Activated gamma-delta T cell treated with Interleukin-2 at 50 U/mL for 16 hours (primary cell): ENCODE data around the gene VASP.

ENCODE experiments used
- DNase-seq: peaks from one replicate; pipeline ENCODE4 v3.0.0-alpha.2; 2020

The VASP gene

DNA sequence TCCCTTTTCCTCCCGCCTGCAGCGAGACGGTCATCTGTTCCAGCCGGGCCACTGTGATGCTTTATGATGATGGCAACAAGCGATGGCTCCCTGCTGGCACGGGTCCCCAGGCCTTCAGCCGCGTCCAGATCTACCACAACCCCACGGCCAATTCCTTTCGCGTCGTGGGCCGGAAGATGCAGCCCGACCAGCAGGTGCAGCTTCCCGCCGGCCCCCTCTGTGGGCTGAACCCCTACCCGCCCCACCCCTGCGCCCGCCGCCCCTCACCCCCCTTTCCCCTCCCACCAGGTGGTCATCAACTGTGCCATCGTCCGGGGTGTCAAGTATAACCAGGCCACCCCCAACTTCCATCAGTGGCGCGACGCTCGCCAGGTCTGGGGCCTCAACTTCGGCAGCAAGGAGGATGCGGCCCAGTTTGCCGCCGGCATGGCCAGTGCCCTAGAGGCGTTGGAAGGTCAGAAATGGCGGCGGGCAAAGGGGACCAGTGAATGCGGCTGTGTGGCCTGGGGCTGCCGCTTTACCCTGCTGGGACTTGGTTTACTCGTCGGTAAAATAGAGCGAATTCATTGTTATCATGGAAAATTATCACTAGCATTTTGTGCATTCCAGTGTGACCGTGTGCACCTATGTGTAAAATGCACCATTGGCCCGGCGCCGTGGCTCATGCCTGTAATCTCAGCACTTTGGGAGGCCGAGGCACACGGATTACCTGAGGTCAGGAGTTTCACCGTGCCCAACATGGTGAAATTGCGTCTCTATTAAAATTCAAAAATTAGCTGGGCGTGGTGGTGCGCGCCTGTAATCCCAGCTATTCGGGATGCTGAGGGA lies 10.6 kb downstream of the VASP start:
- no peak for DNase-seq

DNA sequence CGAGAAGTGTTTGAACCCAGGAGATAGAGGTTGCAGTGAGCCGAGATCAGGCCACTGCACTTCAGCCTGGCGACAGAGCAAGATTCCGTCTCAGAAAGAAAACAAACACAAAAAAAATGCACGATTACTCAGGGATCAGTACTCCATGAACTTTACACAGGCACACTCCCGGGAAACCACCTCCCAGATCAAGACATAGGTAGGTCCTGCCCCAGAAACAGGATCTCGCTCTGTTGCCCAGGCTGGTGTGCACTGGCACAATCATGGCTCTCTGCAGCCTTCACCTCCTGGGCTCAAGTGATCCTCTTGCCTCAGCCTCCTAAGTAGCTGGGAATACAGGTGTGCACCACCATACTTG lies 11.2 kb downstream of the VASP start:
- no peak for DNase-seq

DNA sequence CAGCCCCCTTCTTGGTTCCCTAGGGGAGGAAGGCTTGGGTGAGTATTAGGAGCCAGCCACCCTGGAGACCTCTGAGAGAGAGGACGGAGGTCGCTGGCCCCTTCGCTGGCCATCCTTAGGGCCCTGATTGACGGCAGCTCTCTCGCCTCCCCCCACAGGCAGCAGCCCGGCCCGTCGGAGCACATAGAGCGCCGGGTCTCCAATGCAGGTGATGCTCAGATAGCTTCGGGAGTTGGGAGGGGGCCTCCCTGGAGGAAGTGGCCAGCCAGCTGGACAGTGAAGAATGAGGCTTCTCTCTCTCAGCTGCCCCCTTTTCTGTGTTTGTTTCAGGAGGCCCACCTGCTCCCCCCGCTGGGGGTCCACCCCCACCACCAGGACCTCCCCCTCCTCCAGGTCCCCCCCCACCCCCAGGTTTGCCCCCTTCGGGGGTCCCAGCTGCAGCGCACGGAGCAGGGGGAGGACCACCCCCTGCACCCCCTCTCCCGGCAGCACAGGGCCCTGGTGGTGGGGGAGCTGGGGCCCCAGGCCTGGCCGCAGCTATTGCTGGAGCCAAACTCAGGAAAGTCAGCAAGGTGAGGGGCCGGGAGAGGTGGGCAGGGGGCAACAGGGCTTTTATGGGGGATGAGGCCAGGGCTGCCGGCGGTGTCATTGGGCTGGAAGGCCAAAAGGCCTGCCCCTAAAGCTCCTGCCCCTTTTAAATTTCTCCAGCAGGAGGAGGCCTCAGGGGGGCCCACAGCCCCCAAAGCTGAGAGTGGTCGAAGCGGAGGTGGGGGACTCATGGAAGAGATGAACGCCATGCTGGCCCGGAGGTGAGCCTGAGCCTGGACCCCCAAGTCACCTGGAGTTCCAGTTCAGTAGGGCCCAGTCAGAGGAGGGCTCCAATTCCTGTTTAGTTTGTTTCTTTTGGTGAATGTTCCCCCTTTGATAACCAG lies 15.0 kb downstream of the VASP start:
- DNase-seq: no peak

DNA sequence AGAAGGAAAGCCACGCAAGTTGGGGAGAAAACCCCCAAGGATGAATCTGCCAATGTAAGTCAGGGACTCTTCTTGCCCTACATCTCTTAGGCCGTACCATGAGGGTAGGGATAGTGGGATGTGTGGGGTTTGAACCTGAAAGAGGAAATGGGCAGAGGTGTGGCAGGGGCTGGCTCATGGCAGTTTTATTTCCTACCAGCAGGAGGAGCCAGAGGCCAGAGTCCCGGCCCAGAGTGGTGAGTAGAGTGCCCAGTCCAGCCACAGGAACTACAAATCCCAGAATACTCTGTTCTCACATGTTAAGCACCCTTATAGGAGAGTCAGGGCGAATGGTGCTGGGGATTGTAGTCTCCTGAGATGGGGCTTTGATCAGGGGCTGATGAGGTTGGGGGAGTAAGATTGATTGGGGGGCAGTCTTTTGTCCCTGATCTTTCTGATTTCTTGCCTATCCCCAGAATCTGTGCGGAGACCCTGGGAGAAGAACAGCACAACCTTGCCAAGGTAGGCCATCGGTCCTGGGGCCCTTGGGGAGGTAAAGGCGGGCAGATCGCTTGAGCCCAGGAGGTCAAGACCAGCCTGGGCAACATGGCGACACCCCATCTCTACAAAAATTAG lies 16.5 kb downstream of the VASP start:
- DNase-seq: peak; percentile 58

DNA sequence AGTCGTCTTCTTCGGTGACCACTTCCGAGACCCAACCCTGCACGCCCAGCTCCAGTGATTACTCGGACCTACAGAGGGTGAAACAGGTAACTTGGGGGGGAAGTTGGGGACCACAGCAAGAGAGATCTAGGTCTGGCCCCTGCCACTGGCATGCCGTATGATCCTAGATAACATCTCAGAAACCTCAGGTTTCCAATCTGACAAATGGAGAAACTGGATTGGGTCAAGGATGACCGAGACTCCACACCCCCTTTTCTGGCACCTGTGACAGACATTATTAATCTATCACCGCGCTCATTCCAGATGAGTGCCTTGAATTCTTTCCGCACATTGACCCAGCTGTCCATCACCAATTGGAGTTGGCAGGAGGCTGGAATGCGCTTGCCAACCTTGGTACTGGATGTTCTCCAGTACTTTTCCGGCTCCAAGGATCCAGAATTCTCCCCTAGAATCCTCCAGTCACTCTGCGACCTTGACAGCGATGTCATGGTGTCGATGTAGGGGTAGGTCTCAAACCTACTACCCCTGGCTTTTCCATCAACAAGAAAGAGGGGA lies 17.4 kb downstream of the VASP start:
- DNase-seq: no peak

DNA sequence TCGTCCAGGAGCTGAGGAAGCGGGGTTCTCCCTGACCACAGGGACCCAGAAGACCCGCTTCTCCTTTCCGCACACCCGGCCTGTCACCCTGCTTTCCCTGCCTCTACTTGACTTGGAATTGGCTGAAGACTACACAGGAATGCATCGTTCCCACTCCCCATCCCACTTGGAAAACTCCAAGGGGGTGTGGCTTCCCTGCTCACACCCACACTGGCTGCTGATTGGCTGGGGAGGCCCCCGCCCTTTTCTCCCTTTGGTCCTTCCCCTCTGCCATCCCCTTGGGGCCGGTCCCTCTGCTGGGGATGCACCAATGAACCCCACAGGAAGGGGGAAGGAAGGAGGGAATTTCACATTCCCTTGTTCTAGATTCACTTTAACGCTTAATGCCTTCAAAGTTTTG lies 18.9 kb downstream of the VASP start:
- DNase-seq: no peak

DNA sequence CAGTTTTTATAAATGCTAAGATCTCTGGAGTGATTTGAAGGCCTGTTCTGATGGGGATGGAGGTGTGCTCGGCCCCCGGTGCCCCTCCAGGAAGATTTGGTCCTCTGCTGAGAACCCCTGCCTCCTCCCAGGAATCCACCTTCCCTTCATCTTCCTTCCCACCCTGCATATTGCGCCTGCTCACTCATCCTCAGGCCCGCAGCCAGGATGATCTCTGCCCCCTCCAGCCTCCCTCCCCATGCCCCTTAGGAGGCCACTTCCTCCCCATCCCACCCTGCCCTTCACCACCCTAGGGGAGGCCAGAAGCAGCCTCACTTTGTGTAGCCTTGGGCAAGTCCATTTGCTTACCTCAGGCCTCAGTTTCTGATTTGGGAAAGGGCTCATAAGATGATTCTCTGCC lies 19.7 kb downstream of the VASP start:
- no peak for DNase-seq

DNA sequence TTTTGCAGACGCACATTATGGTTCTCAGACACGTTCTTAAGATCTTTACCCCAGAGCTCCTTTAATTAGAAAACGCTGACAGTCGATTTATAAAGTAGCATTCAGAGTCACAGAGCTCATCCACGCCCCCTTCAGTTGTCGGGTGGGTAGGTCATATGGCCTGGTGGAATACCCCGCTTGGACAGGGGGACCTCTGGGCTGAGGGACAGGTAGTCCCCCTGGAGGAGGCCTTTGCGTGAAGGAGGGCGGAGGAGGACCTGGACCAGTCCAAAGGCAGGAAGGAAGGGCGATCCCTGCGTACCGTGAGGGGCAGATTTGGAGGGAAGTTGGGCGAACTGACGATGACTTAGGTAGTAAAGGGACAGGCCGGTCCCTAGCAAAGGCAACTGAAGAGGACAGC lies 20.5 kb downstream of the VASP start:
- no peak for DNase-seq

DNA sequence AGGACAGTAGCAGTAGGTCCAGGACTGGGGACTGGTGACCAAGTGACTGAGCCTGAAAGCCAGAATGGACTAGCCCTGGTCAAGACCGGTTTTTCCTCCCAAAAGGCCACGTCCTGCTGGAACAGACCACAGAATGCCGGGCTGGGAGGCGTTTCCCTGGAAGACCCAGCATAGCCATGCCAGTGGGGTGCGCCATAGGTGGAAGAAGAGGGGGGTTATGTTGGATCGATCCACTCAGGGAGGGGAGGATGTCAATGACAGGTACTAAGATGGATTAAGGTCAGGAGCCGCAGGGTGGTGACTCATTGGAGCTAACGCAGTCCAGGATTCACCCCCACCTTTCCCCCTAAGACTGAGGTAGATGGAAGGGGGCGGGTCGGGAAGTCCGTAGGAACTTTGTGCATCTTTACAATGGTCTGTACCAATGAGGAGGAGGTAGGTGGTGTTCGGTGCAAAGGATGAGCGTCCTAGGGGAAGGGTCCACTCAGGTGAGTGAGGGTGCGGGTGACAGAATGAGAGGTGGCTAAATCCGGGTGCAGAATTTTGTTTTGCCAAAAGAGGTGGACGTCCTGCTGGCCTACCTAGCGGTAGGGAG lies 21.0 kb downstream of the VASP start:
- no peak for DNase-seq

DNA sequence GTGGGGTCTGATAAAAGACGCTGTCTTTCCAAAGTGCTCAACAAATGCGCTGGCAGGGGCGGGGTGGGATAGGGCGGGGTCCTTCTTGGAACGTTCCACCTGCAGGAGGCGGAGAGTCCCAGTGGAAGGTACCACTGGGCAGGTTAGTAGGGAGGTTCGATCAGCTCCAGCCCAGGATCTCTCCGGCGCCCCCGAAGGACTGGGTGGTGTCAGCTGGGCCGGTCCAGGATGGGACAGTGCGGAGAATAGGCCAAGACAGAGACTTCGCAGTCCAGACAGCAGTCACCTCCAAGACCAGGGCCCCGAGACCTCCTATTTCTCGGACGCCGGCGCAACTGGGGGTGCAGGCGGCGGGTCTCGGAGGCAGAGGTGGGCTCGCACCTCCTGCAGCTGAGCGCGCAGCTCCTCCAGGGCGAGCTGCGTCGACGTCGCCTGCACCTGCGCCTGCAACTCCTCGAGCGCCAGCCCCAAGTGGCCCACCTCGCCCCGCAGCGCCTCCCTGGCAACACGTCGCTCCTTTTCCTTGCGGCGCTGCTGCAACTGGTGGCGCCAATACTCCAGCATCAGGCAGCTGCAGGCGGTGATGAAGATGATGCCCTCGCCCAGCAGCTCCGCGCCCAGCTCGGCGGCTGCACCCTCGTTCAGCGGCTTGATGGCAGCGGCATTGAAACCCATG lies 21.6 kb downstream of the VASP start:
- DNase-seq: no peak

DNA sequence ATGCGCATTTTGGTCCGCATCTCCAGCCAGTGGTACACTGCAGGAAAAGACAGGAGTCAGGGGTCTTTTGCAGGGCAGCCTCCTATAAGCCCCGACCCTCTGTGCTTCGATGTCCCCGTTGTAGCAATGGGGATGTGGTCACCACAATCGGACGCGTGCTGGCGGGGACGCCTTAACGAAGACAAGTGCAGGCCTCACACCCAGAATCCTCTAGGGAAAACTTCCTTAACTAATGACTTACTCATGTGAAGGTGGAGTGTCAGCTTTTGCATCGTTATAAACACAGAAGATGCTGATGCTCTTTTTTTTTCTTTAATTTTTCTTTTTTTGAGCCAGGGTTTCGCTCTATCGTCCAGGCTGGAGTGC lies 22.1 kb downstream of the VASP start:
- DNase-seq: no peak

DNA sequence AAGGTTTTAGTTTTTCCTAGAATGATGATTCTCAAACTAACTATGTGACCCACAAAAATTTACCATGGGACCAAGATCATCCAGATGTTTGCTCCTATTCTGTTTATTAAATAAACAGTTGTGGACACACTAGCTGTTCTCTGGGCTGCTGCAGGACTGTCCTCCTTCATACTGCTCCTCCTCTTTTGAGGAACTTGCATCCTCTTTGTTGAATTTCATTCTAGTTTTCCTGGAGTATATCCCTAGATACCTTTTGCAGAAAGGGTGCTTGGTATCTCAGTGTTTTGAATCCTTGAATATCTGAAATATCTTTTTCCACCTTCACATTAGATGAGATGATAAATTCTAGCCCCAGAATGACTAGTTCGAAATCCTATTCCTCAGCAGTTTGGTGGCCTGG lies 24.1 kb downstream of the VASP start:
- no peak for DNase-seq

DNA sequence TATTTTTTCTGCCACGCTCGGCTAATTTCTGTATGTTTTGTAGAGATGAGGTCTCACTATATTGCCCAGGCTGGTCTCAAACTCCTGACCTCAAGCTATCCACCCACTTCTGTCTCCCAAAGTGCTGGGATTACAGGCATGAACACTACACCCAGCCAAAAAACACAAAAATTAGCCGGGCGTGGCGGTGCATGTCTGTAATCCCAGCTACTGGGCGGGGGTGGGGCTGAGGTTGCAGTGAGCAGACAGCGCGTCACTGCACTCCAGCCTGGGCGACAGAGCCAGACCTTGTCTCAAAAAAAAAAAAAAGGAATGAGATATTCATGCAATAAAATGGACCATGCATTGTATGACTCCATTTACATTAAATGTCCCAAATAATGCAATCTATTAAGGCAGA lies 32.2 kb downstream of the VASP start:
- no peak for DNase-seq

DNA sequence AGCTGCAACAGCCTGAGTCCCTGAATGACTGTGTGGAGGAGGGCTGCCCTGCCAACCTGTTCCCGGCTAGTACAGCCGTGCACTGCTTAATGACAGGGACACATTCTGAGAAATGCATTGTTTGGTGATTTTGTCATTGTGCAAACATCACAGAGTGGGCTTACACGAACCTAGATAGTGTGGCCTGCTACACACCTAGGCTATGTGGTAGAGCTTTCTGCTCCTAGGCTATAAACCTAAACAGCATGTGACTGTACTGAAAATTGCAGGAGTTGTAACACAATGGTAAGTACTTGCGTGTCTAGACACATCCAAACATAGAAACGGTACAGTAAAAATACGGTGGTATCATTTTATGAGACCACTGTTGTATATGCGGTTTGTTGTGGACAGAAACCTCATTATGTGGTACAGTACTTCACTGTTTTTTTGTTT lies 35.0 kb downstream of the VASP start:
- DNase-seq: no peak

DNA sequence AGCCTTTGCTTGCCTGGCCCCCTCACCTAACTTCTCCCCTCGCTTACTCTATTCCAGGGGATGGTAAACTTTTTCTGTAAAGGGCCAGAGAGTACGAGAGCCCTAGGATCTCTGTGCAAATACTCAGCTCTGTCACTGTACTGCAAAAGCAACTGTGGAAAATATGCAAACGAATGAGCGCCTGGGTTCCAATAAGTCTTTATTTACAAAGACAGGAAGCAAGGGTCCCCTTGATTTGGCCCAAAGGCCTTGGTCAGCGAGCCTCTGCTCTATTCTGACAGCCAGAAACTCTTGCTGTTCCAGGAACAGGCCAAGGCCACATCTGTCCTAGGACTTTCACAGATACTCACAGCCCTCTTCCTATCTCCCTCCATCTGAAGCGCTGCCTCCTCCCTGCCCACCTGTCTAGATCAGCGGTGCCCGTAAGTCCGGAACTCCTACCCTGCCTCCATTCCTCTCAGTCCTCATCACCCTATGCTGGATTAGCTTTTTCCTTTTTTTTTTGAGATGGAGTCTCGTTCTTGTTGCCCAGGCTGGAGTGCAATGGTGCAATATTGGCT lies 40.0 kb downstream of the VASP start:
- no peak for DNase-seq

DNA sequence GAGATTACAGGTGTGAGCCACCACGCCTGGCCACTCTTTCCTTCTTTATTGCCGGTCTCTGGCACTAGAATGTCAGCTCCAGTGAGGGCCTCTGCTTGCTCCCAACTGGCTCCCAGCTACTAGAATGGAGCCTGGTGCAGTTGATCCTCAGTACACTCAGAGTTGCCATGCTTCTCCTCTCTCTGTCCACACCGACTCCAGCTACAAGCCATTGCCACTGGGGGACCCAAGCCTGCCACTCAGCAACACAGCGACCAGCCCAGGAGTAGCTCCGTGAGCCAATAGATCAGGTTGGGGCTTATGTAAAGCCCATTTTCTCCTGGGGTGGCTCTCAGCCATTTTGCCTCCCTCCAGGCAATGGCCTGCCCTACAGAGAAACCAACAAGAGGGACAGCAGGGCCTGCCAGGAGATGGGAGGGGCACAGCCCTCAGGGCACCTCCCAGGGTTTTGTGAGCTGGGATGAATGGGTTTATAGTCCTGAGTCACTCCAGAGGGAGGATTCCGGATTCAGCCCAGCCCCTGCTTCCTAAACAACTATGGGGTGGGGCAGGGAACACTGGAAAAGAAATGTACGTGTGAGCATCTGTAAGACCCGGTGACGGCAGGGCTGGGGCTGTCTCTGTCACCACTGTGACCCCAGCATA lies 40.8 kb downstream of the VASP start:
- no peak for DNase-seq

DNA sequence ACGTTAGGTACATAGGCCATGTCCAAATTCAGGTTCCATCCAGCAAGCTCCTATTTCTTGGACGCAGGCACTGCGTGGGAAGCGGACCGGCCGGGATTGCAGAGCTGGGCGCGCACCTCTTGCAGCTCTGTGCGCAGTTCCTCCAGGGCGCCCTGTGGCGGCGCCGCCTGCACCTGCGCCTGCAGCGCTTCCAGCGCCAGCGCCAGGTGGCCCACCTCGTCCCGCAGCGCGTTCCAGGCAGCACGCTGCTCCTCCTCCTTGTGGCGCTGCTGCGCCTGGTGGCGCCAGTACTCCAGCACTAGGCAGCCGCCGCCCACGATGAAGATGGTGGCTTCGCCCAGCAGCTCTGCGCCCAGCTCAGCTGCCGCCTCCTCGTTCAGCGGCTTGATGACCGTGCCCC lies 46.2 kb downstream of the VASP start:
- no peak for DNase-seq

DNA sequence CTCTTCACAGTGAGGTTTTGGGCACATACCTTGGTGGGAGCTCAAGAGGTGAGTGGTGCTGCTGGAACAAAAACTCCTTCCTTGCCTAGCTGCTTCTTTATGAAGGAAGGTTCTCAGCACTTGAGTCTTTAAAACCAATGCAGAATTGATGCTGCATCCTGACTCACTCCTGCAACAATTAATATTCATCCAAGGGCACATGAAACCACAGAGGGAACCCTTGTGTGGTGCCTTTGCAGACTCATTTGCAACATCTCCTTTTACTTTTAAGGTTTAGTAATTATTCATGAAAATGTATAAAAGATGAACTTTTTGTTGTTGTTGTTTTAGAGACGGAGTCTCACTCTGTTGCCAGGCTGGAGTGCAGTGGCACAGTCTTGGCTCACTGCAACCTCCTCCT lies 47.2 kb downstream of the VASP start:
- no peak for DNase-seq

DNA sequence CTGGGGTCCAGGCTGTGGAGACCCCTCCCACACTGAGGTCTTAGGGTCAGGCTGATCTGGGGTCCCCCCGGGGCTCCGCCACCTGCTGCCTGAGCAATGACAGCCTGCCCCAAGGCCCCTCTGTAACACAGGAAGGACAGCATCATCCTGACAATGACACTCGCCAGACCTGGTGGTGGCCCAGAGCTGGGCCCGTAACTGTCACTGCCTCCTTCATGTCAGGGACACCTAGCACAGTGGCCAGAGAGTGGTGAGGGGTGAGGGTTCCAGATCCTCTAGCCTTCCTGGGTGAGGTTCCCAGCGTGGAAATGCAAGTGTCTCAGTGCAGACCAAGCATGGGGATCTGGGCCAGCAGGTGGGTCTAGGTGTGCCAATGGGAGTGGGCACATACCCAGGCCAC lies 49.6 kb downstream of the VASP start:
- DNase-seq: no peak

DNA sequence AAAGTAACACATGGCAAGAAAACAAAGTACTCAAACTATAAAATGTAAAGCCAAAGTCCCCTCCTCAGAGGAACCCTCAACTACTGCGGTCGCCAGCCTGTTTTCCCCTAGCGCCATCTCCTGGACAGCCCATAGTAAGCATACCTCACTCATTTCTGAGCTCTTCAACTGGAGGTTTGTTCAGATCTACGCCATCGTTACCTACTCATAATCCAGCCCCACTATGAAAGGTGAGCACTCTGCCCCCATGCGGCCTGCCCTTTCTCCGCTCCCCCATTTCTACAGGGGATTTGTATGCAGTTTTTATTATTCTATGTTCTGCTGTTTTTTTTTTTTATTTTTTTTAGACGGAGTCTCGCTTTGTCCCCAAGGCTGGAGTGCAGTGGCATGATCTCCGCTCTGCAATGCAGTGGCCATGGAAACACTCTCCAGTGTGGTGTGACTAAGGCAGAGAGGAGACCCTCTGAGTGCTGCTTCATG lies 51.2 kb downstream of the VASP start:
- peak; percentile 64 for DNase-seq

DNA sequence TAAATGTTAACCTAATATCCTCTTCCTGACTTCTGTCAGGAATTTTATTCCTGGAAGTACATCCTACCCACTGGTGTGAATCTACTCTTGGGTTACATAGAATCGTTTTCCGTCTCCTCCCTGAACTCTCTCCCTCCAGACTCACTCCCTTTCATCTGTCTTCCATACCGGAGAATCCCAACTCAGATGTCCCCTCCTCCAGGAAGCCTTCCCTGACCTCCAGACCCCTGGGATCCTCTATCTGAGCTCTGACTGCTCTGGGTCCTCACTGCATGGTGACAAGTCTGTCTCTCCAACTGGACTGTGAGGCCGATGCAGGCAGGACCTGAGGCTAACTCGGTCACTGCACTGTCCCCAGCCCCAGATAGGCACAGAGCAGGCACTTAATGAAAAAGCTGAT lies 52.8 kb downstream of the VASP start:
- DNase-seq: no peak

DNA sequence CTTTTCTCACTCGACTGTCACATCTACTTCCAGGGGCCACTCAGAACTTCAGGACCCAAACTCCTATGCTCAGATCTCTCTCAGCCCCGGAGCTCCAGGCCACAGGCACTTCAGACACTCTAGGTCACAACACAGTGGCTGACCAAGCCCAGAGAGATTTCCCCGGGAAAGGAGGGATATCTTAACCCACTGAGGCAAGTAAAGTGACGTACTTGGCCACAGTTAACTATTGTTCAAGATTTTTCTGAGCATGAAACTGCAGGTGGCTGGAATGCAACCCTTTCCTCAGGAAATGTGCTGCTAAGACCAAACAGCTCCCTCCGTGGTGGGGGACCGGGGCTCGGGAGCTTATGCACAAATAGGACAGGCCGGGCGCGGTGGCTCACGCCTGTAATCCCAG lies 53.4 kb downstream of the VASP start:
- DNase-seq: no peak
